Measurements from ENCODE around the gene SEC24D.
"Not testable (repeated sequence)": the region's sequence is repeated elsewhere in the genome, so short reads cannot be mapped to it uniquely, and the experiment has no call there.

Gene SEC24D

DNA sequence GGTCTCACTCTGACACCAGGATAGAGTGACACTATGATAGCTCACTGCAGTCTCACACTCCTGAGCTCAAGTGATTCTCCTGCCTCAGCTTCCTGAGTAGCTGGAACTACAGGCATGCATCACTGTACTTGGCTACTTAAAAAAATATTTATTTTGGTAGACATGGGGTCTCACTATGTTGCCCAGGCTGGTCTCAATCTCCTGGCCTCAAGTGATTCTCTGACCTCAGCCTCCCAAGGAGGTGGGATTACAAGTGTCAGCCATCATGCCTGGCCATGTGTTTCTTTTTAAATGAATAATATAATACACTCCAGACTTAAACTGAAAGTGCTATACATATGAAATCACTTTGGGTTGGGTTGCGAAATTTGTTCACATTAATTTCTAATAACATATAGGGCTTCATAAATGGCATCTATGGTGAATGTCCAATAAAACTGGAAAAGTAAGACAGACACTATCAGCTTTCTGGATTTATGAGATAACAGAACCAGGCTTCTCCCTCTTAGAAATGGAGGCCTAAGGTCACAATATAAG is 48.0 kb downstream of the SEC24D start:
- H3K36me3 ChIP-seq (ENCODE audit: insufficient read depth, low read length): peaks cover 50% of the 10 kb centered on the region
- peaks cover 10% of the 10 kb centered on the region; the same call in 1 of the 2 replicates for H3K9me3 ChIP-seq (ENCODE audit: insufficient read depth, low read depth, low read length)
- no peak overlapping the region for H3K27ac ChIP-seq (ENCODE audit: low read depth, low read length)
- H3K4me1 ChIP-seq (ENCODE audit: insufficient read depth, low read length): no peaks in the 10 kb centered on the region
- no CpG with 5 or more reads among the region's 1 CpG for WGBS
- no peaks in the 10 kb centered on the region for H3K27me3 ChIP-seq (ENCODE audit: insufficient read depth, low read length)
- H3K4me3 ChIP-seq (ENCODE audit: low read length): no peak overlapping the region
- H3K9ac ChIP-seq (ENCODE audit: low read depth, low read length): no peak overlapping the region

DNA sequence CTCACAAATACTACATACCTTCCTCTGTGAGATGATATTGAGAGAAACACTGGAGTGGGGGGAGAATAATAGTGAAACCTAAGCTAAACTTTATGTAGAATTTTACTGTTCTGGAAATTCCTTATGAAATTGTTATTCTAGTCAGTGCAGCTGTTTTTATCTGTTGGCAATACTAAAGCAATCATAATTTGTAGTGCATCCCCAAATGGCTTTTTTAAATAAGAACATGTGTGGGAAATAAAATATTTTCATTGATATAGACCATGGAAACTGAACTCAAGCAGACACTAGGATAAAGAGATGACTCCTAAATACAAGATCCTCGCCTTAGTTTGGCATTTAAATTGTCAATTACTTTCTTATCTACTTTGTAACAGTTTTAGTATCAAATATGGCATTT is 51.1 kb downstream of the SEC24D start:
- H3K36me3 ChIP-seq (ENCODE audit: insufficient read depth, low read length): peaks cover 48% of the 10 kb centered on the region
- no peak overlapping the region for H3K4me3 ChIP-seq (ENCODE audit: low read length)
- WGBS: no CpG with 5 or more reads among the region's 1 CpG
- no peak overlapping the region for H3K9ac ChIP-seq (ENCODE audit: low read depth, low read length)
- no peak overlapping the region for H3K27ac ChIP-seq (ENCODE audit: low read depth, low read length)
- H3K4me1 ChIP-seq (ENCODE audit: insufficient read depth, low read length): no peaks in the 10 kb centered on the region
- H3K27me3 ChIP-seq (ENCODE audit: insufficient read depth, low read length): no peaks in the 10 kb centered on the region
- H3K9me3 ChIP-seq (ENCODE audit: insufficient read depth, low read depth, low read length): peaks cover 14% of the 10 kb centered on the region; the same call in 1 of the 2 replicates

DNA sequence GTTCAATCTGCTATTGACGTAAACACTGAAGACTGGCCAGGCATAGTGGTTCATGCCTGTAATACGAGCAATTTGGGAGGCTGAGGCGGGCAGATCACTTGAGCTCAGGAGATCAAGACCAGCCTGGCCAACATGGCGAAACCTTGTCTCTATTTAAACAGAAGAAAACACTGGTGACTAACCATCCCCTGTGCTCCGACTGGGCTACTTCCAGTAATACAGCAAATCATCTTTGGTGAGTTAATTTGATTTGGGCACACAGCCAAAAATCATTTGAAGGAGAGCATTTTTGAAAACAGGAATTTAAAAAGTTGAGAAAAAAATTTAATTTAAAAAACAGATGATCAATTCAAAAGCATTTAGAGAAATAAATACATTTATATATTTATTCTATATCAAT is 52.0 kb downstream of the SEC24D start:
- Histone ChIP-seq H3K9me3 (ENCODE audit: insufficient read depth, low read depth, low read length) (peaks cover 14% of the 10 kb centered on the region; the same call in 1 of the 2 replicates), H3K9ac (ENCODE audit: low read depth, low read length) (no peak overlapping the region), H3K4me1 (ENCODE audit: insufficient read depth, low read length) (no peaks in the 10 kb centered on the region), H3K27me3 (ENCODE audit: insufficient read depth, low read length) (no peaks in the 10 kb centered on the region), H3K36me3 (ENCODE audit: insufficient read depth, low read length) (peaks cover 43% of the 10 kb centered on the region), H3K27ac (ENCODE audit: low read depth, low read length) (no peak overlapping the region), H3K4me3 (ENCODE audit: low read length) (no peak overlapping the region)
- WGBS: 95% methylated on average over 5 of the region's 5 CpGs

DNA sequence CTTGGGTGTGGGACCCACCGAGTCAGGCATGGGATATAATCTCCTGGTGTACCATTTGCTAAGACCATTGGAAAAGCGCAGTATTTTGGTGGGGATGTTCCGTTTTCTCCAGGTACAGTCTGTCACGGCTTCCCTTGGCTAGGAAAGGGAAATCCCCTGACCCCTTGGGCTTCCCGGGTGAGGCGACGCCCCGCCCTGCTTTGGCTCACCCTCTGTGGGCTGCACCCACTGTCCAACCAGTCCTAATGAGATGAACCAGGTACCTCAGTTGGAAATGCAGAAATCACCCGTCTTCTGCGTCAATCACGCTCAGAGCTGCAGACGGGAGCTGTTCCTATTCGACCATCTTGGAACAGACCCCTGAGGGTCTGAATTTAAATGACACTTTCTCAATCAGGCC is 53.0 kb downstream of the SEC24D start:
- peaks cover 14% of the 10 kb centered on the region; the same call in 1 of the 2 replicates for H3K9me3 ChIP-seq (ENCODE audit: insufficient read depth, low read depth, low read length)
- H3K4me1 ChIP-seq (ENCODE audit: insufficient read depth, low read length); H3K4me3 ChIP-seq (ENCODE audit: low read length); H3K9ac ChIP-seq (ENCODE audit: low read depth, low read length); H3K27me3 ChIP-seq (ENCODE audit: insufficient read depth, low read length); H3K27ac ChIP-seq (ENCODE audit: low read depth, low read length): not testable (repeated sequence)
- peaks cover 34% of the 10 kb centered on the region for H3K36me3 ChIP-seq (ENCODE audit: insufficient read depth, low read length)
- WGBS: 95% methylated on average over 13 of the region's 13 CpGs

DNA sequence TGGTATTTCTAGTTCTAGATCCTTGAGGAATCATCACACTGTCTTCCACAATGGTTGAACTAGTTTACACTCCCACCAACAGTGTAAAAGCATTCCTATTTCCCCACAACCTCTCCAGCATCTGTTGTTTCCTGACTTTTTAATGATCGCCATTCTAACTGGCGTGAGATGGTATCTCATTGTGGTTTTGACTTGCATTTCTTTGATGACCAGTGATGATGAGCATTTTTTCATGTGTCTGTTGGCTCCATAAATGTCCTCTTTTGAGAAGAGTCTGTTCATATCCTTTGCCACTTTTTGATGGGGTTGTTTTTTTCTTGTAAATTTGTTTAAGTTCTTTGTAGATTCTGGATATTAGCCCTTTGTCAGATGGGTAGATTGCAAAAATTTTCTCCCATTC is 58.3 kb downstream of the SEC24D start:
- not testable (repeated sequence) for H3K9me3 ChIP-seq (ENCODE audit: insufficient read depth, low read depth, low read length); H3K9ac ChIP-seq (ENCODE audit: low read depth, low read length); H3K27ac ChIP-seq (ENCODE audit: low read depth, low read length); H3K27me3 ChIP-seq (ENCODE audit: insufficient read depth, low read length); H3K36me3 ChIP-seq (ENCODE audit: insufficient read depth, low read length); H3K4me3 ChIP-seq (ENCODE audit: low read length)
- WGBS: 93% methylated on average over 2 of the region's 2 CpGs
- peaks cover 24% of the 10 kb centered on the region for H3K4me1 ChIP-seq (ENCODE audit: insufficient read depth, low read length)

DNA sequence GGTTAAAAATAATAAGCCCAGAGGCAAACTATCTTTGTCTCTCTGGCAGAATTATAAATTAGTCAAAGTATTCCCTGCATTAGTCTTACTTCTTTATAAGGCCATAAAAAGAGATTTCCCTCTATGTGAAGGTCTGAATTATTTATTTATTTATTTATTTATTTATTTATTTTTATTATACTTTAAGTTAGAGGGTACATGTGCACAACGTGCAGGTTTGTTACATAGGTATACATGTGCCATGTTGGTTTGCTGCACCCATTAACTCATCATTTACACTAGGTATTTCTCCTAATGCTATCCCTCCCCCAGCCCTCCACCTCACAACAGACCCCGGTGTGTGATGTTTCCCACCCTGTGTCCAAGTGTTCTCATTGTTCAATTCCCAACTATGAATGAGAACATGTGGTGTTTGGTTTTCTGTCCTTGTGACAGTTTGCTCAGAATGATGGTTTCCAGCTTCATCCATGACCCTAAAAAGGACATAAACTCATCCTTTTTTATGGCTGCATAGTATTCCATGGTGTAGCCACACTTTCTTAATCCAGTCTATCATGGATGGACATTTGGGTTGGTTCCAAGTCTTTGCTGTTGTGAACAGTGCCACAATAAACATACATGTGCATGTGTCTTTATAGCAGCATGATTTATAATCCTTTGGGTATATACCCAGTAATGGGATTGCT is 58.8 kb downstream of the SEC24D start:
- not testable (repeated sequence) for H3K9me3 ChIP-seq (ENCODE audit: insufficient read depth, low read depth, low read length); H3K27me3 ChIP-seq (ENCODE audit: insufficient read depth, low read length); H3K36me3 ChIP-seq (ENCODE audit: insufficient read depth, low read length); H3K4me3 ChIP-seq (ENCODE audit: low read length); H3K27ac ChIP-seq (ENCODE audit: low read depth, low read length); H3K9ac ChIP-seq (ENCODE audit: low read depth, low read length)
- H3K4me1 ChIP-seq (ENCODE audit: insufficient read depth, low read length): peaks cover 24% of the 10 kb centered on the region
- WGBS: 100% methylated on average over 1 of the region's 2 CpGs

DNA sequence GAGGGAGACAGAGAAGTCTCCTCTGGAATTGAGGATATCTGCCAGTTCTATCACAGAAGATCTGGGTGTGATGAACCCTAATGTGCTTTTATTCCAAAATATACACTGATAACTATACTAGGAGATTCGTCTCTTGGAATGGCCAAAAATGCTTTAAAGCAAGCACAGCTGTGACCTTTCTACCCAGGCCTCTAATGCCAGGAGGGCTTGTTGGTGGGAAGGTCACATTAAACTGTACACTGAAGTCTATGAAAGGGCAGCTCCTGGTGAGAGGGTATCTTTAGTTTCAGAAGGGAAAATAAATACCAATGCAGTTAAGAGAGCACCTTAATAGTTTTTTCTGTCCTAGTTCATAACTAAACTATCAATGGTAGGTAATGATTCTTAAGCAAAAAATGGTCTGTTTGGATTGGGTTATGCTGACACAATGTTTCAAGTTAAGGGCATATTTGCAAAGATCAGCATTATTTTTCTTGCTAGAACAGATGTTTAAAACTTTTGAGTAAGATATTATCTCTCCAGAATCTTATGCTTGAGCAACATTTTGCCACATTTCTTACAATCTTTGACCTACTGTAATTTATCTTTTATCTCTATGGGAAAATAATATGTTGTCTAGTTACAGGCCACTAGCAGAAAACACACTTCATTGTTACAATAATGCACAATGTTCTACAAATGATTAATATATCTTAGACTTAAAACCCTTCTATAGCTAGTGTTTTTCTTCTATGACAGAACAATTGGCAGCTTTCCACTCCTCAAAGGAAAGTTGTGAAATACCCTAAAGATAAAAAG is 59.6 kb downstream of the SEC24D start:
- Histone ChIP-seq H3K9ac (ENCODE audit: low read depth, low read length) (no peak overlapping the region), H3K9me3 (ENCODE audit: insufficient read depth, low read depth, low read length) (no peaks in the 10 kb centered on the region), H3K4me3 (ENCODE audit: low read length) (no peak overlapping the region), H3K4me1 (ENCODE audit: insufficient read depth, low read length) (peaks cover 24% of the 10 kb centered on the region), H3K27ac (ENCODE audit: low read depth, low read length) (no peak overlapping the region), H3K27me3 (ENCODE audit: insufficient read depth, low read length) (no peaks in the 10 kb centered on the region), H3K36me3 (ENCODE audit: insufficient read depth, low read length) (no peaks in the 10 kb centered on the region)
- 73% methylated on average over 1 of the region's 1 CpG for WGBS

DNA sequence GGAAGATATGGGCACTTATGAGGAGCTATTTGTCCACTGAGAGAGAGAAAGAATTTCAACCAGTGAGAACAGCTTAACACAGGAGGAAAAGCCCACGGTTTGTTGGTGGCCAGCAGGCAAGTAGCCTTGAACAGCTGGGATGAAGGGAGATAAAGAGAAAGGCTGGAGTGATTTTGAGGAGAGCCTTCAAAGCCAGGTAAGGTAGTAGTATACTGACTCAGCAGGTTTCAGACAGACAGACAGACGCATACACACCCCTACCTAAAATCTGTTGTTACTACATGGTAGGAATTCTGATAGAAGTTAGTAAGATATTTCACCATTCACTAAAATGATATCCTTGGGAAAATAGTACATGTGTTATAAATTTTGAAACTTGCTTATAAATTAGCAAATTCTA is 60.5 kb downstream of the SEC24D start:
- Histone ChIP-seq H3K9me3 (ENCODE audit: insufficient read depth, low read depth, low read length) (no peaks in the 10 kb centered on the region), H3K27me3 (ENCODE audit: insufficient read depth, low read length) (no peaks in the 10 kb centered on the region), H3K27ac (ENCODE audit: low read depth, low read length) (no peak overlapping the region), H3K4me1 (ENCODE audit: insufficient read depth, low read length) (peaks cover 24% of the 10 kb centered on the region), H3K4me3 (ENCODE audit: low read length) (no peak overlapping the region), H3K36me3 (ENCODE audit: insufficient read depth, low read length) (peaks cover 6% of the 10 kb centered on the region; the same call in 1 of the 2 replicates), H3K9ac (ENCODE audit: low read depth, low read length) (no peak overlapping the region)
- 82% methylated on average over 1 of the region's 2 CpGs for WGBS

DNA sequence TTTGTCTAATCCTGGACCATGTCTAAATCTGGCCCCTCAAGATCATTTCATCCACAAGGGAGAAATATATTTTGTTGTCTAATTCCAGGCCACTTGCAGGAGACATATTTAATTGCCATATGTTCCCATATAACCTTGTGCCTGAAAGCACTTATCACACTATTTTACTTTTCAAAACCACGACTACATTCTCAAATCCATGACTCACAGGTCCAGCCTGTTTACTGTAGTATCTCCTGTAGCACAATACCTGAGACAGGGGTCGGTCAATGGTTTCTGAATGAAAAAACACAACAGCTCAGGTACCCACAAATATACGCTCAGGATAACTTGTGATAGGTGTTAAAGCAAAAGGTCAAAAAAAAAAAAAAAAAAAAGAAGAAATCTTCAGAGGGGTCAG is 60.9 kb downstream of the SEC24D start:
- Histone ChIP-seq H3K9ac (ENCODE audit: low read depth, low read length) (no peak overlapping the region), H3K36me3 (ENCODE audit: insufficient read depth, low read length) (peaks cover 10% of the 10 kb centered on the region), H3K4me3 (ENCODE audit: low read length) (no peak overlapping the region), H3K27me3 (ENCODE audit: insufficient read depth, low read length) (no peaks in the 10 kb centered on the region), H3K27ac (ENCODE audit: low read depth, low read length) (no peak overlapping the region), H3K9me3 (ENCODE audit: insufficient read depth, low read depth, low read length) (no peaks in the 10 kb centered on the region), H3K4me1 (ENCODE audit: insufficient read depth, low read length) (peaks cover 24% of the 10 kb centered on the region)
- WGBS: 88% methylated on average over 3 of the region's 3 CpGs

DNA sequence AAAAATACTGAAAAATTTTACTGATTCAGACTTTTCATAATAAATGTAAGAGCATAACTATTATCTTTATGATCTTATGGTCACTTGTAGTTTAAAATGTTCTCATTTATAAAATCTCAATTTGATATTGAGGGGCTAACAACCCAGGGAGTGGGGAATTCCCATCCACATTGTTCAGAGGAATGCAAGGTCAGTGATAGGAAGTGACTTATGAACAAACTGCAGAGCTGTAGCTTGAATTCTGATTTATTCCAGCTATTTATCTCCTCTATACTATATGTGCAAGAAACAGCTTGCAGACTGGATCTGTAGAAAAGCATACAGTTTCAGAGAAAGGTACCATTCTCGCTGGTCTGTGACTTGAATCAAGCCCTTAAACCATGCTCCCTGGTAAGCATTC is 61.6 kb downstream of the SEC24D start:
- 79% methylated on average over 1 of the region's 1 CpG for WGBS
- H3K27ac ChIP-seq (ENCODE audit: low read depth, low read length): no peak overlapping the region
- peaks cover 24% of the 10 kb centered on the region for H3K4me1 ChIP-seq (ENCODE audit: insufficient read depth, low read length)
- no peak overlapping the region for H3K9ac ChIP-seq (ENCODE audit: low read depth, low read length)
- H3K9me3 ChIP-seq (ENCODE audit: insufficient read depth, low read depth, low read length): no peaks in the 10 kb centered on the region
- H3K4me3 ChIP-seq (ENCODE audit: low read length): no peak overlapping the region
- no peaks in the 10 kb centered on the region for H3K27me3 ChIP-seq (ENCODE audit: insufficient read depth, low read length)
- peaks cover 16% of the 10 kb centered on the region for H3K36me3 ChIP-seq (ENCODE audit: insufficient read depth, low read length)

DNA sequence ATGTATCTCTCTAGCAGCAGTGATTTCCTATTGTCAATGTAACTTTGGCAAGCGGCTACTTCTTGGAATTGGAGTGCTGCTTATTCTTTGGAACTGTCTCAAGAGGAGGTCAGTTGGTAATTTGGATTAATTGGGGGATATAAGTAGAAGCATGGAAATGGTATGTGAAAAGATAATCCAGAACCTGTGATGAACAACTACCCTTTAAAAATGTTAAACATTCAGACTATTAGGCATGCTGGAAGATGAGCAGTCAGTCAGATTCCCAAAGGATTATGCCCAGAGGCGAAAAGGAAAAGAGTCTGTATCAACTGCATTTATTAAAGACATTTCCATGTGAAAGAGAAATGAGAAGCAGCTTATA is 62.5 kb downstream of the SEC24D start:
- Histone ChIP-seq H3K4me3 (ENCODE audit: low read length) (no peak overlapping the region), H3K36me3 (ENCODE audit: insufficient read depth, low read length) (peaks cover 25% of the 10 kb centered on the region), H3K9me3 (ENCODE audit: insufficient read depth, low read depth, low read length) (no peaks in the 10 kb centered on the region), H3K27ac (ENCODE audit: low read depth, low read length) (no peak overlapping the region), H3K4me1 (ENCODE audit: insufficient read depth, low read length) (peaks cover 24% of the 10 kb centered on the region), H3K27me3 (ENCODE audit: insufficient read depth, low read length) (no peaks in the 10 kb centered on the region), H3K9ac (ENCODE audit: low read depth, low read length) (no peak overlapping the region)
- 93% methylated on average over 2 of the region's 2 CpGs for WGBS

Data from HUES64 (cell line).